ENCODE measurements around the gene GDF10. TPM values are rescaled to one million over a fixed set of nuclear protein-coding genes. Genes with fewer than 3 reads are reported as not detected.
A peak's percentile ranks its signal among the peaks of the same experiment; 100 is the strongest.

GDF10 gene
- total RNA-seq, 4 donors from 2014 or later, result 0.23 to 3.9 (median 1.0) TPM

DNA sequence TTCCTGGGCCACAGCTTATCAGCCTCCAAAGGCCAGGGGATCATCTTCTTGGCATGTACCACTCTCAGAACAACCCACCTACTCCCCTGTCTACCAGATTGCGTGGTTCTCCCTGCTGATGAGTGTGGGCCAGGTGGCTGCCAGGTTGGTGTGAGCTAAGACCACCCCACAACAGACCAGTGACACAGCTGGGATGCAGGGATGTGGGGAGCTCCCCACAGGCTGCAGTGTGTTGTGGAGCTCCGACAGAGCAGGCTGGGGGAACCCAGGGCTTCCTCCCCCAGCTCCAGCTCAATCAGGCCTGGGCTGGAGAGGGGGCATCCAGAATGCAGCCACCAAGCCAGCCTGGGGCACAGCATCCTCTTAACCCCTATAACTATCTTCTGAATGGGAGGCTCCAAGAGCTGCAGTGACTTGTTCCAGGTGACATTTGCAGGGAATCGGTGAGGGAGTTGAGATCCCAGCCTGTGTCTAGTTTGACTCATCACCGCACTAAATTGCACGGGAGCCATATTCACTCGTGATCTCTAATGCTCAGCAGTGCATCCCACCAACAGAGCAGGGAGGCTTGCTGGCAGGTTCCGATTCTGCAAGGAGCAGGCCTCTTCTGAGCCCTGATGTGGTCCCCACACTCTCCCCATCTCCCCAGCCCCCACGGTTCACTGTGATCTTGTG, 21.7 kb downstream of the GDF10 start:
- TF ChIP-seq POLR2A (IDR thresholded peaks at IDR 0.05), result no peak
- TF ChIP-seq, protein P1, sequence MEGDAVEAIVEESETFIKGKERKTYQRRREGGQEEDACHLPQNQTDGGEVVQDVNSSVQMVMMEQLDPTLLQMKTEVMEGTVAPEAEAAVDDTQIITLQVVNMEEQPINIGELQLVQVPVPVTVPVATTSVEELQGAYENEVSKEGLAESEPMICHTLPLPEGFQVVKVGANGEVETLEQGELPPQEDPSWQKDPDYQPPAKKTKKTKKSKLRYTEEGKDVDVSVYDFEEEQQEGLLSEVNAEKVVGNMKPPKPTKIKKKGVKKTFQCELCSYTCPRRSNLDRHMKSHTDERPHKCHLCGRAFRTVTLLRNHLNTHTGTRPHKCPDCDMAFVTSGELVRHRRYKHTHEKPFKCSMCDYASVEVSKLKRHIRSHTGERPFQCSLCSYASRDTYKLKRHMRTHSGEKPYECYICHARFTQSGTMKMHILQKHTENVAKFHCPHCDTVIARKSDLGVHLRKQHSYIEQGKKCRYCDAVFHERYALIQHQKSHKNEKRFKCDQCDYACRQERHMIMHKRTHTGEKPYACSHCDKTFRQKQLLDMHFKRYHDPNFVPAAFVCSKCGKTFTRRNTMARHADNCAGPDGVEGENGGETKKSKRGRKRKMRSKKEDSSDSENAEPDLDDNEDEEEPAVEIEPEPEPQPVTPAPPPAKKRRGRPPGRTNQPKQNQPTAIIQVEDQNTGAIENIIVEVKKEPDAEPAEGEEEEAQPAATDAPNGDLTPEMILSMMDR (IDR thresholded peaks at IDR 0.05), result no peak
- WGBS, 2 donors, result 85 to 91% methylated on average over 8 of the region's 8 CpGs
- DNase-seq (ENCODE audit: low spot score in 2 of 2), result peak in 1 of 2 donors; percentile 58
- intact Hi-C loops (cut with DNase I; ENCODE audit: low total_unique reads), result no loop called here
- H3K4me3 ChIP-seq (ENCODE audit: low read depth, poor library complexity, severe bottlenecking), result no peak overlapping the region

DNA sequence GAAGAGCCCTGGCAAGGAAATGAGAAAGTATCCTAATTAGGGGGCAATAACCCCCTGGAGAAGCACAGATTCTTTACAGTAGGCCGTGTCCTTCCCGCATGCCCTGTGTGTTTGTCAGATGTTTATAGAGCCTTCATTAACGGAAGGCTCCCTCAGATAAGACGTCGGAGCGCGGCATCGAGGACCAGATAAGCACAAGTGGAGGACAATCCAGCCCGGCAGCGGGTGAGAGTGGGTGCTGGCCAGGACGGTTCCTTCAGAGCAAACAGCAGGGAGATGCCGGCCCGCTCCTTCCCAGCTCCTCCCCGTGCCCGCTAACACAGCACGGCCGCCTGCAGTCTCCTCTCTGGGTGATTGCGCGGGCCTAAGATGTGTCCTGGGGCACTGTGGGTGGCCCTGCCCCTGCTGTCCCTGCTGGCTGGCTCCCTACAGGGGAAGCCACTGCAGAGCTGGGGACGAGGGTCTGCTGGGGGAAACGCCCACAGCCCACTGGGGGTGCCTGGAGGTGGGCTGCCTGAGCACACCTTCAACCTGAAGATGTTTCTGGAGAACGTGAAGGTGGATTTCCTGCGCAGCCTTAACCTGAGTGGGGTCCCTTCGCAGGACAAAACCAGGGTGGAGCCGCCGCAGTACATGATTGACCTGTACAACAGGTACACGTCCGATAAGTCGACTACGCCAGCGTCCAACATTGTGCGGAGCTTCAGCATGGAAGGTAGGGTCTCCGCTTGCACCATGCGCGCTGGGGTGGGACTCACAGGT, 22.5 kb downstream of the GDF10 start, which contains the start of gene GDF2:
Gene GDF2 (plus strand): TSS at position 155 of the 762 bp plus-strand sequence. CDS start 215 bp downstream, at position 370.
- peak in 1 of 2 donors; percentile 83 for DNase-seq (ENCODE audit: low spot score in 2 of 2)
- intact Hi-C loops (cut with DNase I; ENCODE audit: low total_unique reads), result no loop called here
- 91 to 93% methylated on average over 34 to 35 of the region's 35 CpGs for WGBS, 2 donors
- H3K4me3 ChIP-seq (ENCODE audit: low read depth, poor library complexity, severe bottlenecking), result no peak within 1 kb of the TSS
- no peak for TF ChIP-seq POLR2A (IDR thresholded peaks at IDR 0.05)
- TF ChIP-seq, protein P1 (IDR thresholded peaks at IDR 0.05), result no peak

DNA sequence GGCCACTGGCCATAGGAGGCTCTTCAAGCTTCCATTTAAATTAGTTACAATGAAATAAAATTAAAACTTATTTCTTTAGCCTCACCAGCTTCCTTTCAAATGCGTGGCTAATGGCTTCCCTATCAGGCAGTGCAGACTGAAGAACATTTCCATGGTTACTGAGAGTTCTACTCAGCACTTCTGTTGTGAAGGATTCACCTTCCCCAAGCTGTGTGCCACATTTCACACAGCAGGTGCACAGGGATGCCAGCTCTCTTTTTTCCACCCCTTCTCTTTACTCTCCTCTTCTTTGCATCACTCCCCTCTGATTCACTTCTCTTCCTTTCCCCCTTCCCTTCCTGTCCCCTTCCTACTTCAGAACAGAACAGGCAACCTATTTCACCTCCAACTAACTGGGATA, 23.1 kb downstream of the GDF10 start:
- 76 to 83% methylated on average over 1 of the region's 1 CpG for WGBS, 2 donors
- TF ChIP-seq, protein P1 (IDR thresholded peaks at IDR 0.05), result no peak
- no peak for TF ChIP-seq POLR2A (IDR thresholded peaks at IDR 0.05)
- intact Hi-C loops (cut with DNase I; ENCODE audit: low total_unique reads), result no loop called here
- H3K4me3 ChIP-seq (ENCODE audit: low read depth, poor library complexity, severe bottlenecking), result no peak overlapping the region
- DNase-seq (ENCODE audit: low spot score in 2 of 2), result peak in 1 of 2 donors; percentile 15

GRCh38 chr10:47323636-47324296, 23.8 kb downstream of the GDF10 start:
- intact Hi-C loops (cut with DNase I; ENCODE audit: low total_unique reads), result no loop called here
- no peak overlapping the region for H3K4me3 ChIP-seq (ENCODE audit: low read depth, poor library complexity, severe bottlenecking)
- DNase-seq (ENCODE audit: low spot score in 2 of 2), result peak in 1 of 2 donors; percentile 60
- 50 to 68% methylated on average over 5 of the region's 5 CpGs for WGBS, 2 donors
- no peak for TF ChIP-seq POLR2A (IDR thresholded peaks at IDR 0.05)
- TF ChIP-seq, protein P1 (IDR thresholded peaks at IDR 0.05), result no peak

DNA sequence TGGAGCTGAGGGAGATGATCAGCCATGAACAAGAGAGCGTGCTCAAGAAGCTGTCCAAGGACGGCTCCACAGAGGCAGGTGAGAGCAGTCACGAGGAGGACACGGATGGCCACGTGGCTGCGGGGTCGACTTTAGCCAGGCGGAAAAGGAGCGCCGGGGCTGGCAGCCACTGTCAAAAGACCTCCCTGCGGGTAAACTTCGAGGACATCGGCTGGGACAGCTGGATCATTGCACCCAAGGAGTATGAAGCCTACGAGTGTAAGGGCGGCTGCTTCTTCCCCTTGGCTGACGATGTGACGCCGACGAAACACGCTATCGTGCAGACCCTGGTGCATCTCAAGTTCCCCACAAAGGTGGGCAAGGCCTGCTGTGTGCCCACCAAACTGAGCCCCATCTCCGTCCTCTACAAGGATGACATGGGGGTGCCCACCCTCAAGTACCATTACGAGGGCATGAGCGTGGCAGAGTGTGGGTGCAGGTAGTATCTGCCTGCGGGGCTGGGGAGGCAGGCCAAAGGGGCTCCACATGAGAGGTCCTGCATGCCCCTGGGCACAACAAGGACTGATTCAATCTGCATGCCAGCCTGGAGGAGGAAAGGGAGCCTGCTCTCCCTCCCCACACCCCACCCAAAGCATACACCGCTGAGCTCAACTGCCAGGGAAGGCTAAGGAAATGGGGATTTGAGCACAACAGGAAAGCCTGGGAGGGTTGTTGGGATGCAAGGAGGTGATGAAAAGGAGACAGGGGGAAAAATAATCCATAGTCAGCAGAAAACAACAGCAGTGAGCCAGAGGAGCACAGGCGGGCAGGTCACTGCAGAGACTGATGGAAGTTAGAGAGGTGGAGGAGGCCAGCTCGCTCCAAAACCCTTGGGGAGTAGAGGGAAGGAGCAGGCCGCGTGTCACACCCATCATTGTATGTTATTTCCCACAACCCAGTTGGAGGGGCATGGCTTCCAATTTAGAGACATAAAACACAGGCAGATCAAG, 25.6 kb downstream of the GDF10 start:
- intact Hi-C loops (cut with DNase I; ENCODE audit: low total_unique reads), result no loop called here
- H3K4me3 ChIP-seq (ENCODE audit: low read depth, poor library complexity, severe bottlenecking), result no peak overlapping the region
- DNase-seq (ENCODE audit: low spot score in 2 of 2), result peak in 1 of 2 donors; percentile 74
- 86 to 88% methylated on average over 27 to 30 of the region's 30 CpGs for WGBS, 2 donors
- TF ChIP-seq POLR2A (IDR thresholded peaks at IDR 0.05), result no peak
- TF ChIP-seq, protein P1 (IDR thresholded peaks at IDR 0.05), result no peak

Measured in lower leg skin (tissue), 4 donors.